EL (cell line): ENCODE results near the gene TRIOBP.

ENCODE experiments used
- DNase-seq: peaks from one replicate; pipeline ENCODE4 v3.0.0-alpha.2; 2016

TRIOBP gene

GRCh38 chr22:37750596-37751162 lies 53.8 kb downstream of the TRIOBP start:
- DNase-seq = no peak

DNA sequence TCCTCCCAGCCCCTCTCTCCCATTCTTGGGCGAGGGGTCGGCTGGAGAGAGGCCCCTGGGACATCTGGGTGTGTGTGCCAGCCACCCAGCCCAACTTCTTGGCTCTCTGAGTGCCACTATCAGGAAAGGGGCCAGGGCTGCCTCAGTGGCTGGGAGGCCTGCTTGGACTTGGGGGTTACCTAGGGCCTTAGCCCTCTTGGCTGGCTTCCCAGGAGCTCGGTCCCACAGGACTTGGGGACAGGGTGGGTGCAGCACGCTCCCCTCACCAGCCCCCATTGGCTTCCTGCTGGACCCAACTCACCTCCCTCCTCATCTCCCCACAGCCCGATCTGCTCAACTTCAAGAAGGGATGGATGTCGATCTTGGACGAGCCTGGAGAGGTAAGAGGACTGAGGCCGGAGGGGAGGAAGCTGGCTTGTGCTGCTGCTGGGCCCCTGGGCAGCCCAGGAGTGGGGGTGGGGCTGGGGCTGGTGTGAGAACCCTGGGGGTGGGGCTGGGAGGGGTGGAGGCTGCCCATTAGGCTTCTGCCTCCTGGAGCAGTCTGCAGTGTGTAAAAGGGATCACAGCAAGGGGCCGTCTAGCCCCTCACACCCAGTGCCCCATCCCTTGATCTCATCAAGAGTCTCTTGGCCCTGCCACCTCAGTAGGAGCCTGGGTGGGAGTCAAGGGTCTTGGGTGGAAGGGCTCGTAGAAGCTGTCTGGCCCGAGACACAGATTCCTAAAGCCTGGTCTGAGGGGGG lies 54.8 kb downstream of the TRIOBP start:
- DNase-seq = peak; percentile 33

DNA sequence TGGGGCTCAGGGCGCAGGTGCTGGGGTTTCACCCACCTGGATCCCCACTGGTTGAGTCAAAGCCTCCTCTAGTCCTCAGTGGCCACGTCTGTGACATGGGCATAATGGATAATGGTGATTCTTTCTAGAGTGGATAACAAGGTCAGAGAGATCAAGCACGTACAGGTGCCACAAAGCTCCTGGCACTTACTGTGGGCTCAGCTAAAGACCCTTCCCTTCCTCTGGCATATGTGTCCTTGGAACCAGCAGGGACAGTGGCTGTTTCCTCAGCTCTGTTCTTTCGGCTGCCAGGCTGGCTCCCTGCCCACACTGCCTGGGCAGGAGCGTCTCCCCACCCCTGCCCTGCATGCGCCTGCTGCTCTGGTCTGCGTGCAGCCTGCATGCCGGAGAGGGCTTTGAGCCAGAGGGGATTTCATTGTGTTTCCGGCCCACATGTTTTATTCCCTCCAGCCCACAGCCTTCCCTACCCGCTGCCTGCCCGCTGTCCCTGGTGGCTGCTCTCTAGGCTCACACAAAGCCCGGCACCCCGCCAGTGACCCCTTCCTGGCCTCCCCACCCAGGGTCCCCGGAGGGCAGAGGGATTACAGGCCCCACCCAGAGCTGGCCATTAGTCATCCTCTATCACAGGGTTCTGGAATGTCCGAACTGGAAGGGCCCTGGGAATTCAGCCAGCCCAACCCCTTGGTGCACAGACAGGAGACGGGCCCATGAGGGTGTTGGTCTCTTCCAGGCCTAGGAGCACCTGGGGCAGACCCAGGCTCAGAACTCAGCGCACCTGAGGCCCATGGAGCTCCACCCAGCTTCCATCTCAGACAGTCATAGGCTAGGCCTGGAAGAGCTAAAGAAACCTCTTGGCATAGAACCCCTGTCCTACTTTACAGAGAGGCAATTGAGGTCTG lies 55.6 kb downstream of the TRIOBP start:
- peak; percentile 100 for DNase-seq

DNA sequence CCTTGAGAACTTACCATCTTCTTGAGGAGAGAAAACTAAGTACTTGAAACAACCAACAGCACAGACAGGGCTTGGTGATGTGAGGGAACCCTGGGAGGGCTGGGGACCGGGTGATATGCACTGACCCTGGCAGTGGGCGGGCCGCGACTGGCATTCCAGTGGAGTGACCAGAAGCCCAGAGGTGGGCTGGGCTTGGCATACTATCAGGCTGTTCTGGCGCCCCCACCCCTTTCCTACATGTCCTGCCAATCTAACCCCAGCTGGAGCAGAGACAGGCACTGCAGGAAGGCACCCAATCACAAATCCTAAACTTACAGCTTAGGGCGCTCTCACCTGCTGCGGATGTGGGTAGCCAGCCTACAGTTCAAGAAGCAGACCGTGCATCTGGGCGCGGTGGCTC lies 56.9 kb downstream of the TRIOBP start:
- DNase-seq = peak; percentile 70

- DNase-seq = no peak
Measured at GRCh38 chr22:37757663-37758062, 60.8 kb downstream of the TRIOBP start.

- no peak for DNase-seq
Measured at GRCh38 chr22:37758694-37759093, 61.8 kb downstream of the TRIOBP start.

DNA sequence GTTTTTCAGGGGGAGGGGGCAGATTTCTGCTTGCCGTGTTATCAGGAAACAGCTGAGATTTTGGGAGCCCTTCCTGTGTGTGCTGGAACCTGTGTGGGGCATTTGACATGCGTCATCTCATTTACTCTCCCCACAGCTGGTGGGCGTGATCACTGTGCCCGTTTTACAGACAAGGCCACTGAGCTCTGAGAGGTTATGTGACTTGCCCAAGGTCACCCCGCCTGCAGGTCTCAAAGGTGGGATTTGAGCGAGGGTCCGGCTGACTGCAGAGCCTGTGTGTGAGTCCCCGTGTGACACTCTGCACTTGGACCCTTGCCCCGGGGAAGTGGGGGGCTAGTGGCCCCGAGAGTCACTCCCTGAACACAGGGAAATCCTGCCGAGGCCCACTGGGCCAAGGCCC lies 62.4 kb downstream of the TRIOBP start:
- no peak for DNase-seq

- DNase-seq = no peak
Measured at GRCh38 chr22:37760152-37760551, 63.3 kb downstream of the TRIOBP start.

DNA sequence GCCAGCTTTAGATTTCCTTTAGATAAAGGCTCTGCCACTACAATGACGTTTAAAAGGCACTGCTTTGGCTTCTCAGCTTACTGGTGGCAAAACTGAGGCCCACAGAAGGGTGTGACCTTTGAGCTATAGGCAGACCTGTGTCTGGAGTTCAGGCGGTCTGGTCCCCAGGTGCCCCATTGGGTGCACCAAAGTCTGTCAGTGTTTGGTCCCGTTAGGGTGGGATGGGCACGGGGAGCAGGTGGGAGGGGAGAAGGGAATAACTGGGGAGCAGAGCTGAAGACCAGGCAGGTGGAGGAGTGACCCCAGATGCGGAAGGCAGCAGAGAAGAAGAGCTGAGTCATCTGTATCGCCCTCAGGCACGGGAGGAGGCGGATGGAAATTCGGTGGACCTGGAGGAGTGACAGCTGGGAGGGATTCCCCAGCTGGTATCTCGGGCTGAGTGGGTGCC lies 65.6 kb downstream of the TRIOBP start:
- peak; percentile 46 for DNase-seq

- DNase-seq = no peak
Measured at GRCh38 chr22:37763012-37763411, 66.2 kb downstream of the TRIOBP start.

DNA sequence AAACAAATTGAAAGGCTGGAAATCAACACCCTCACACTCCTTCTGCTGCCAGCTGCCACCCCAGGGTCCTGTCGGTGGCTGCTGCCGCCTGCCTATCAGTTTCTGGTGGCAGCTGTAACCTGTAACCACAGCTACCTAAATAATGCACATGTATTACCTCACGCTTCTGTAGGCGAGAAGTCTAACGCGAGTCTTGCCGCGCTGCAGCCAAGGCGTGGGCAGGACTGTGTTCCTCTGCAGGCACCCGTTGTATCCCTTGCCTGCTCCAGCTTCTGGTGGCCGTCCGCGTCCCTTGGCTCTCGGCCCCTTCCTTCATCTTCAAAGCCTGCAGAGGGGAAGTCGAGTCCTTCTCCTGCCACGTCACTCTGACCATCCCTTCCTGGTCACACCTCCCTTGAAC lies 66.8 kb downstream of the TRIOBP start:
- DNase-seq = no peak

- DNase-seq = no peak
Measured at GRCh38 chr22:37764622-37765021, 67.8 kb downstream of the TRIOBP start.

GRCh38 chr22:37765498-37765897 lies 68.7 kb downstream of the TRIOBP start:
- no peak for DNase-seq

GRCh38 chr22:37765953-37766576 lies 69.2 kb downstream of the TRIOBP start:
- DNase-seq = no peak

GRCh38 chr22:37768273-37768672 lies 71.4 kb downstream of the TRIOBP start:
- DNase-seq = no peak

GRCh38 chr22:37769056-37769455 lies 72.2 kb downstream of the TRIOBP start:
- no peak for DNase-seq

GRCh38 chr22:37771081-37771480 lies 74.2 kb downstream of the TRIOBP start:
- no peak for DNase-seq

- DNase-seq = no peak
Measured at GRCh38 chr22:37771702-37772427, 75.0 kb downstream of the TRIOBP start.

GRCh38 chr22:37774728-37775127 lies 77.9 kb downstream of the TRIOBP start:
- DNase-seq = no peak

- peak; percentile 70 for DNase-seq
Measured at GRCh38 chr22:37775785-37776638, 79.2 kb downstream of the TRIOBP start.

DNA sequence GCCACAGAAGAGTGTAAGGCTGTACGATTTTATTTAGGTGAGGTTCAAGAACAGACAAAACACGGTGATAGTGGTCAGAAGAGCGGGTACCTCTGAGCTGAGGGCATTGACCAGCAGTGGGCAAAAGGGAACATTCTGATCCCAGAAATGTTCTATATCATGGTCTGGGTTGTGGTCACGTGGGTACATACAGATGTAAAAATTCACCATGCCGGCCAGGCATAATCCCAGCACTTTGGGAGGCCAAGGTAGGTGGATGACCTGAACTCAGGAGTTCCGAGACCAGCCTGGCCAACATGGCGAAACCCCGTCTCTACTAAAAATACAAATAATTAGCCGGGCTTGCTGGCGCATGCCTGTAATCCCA lies 79.8 kb downstream of the TRIOBP start:
- DNase-seq = no peak
